Activated CD8-positive, alpha-beta memory T cell treated with anti-CD3 and anti-CD28 coated beads, Interleukin-2, amount 50 U/mL, for 1 hour (primary cell): Measurements from ENCODE around the gene PHGDH.

ENCODE experiments used
- DNase-seq: peaks from one replicate; pipeline ENCODE4 v3.0.0-alpha.2; 2020; ENCODE audit errors: extremely low read depth

The PHGDH gene

DNA sequence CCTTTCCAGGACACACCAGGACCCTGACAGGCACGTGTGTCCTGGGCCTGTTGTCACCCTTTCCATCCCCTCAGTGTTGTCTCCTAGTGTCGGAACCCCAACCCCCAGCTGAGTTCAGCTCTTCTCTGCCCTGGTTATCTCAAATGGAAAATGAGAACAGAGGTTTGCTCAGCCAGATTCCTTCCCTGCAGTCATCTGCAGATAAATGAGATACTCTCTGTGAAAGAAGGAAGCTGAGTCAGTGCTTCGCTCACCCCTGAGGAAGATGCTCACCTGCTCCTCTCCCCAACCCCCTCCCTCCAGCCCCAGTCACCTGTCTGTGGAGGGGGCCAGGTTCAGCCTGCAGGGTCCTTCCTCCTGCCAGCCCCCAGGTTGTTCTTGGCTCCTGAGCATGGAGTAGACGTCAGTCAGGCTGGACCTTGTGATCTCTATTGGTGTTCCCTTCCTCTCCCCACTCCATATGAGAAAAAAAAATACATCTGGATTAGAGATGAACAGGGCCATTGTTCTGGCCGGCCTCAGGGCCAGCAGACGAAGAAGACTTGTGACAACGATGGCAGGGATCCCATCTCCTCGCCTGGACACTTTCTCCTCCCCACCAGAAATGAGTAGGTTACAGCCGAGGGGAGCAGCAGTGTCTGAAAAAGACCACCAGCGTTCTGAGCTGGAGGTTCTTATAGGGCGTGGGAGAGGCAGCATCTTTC, 20.9 kb downstream of the PHGDH start:
- no peak for DNase-seq

- no peak for DNase-seq
These were observed 22.0 kb downstream of the PHGDH start for GRCh38 chr1:119733754-119734153.

DNA sequence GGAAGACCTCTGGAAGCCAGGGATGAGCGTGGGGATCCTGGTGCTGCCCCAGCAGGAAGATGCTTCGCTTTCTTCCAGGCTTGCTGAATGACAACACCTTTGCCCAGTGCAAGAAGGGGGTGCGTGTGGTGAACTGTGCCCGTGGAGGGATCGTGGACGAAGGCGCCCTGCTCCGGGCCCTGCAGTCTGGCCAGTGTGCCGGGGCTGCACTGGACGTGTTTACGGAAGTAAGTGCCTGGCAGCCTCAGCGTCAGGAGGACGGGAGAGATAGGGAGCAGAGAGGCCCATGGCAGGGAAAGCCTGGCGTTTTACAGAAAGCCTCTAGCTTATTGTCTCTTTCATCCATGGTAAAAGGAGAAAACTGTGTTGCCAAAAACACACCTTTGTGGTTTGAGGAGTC, 23.5 kb downstream of the PHGDH start:
- DNase-seq: no peak

GRCh38 chr1:119736649-119737039, 24.9 kb downstream of the PHGDH start:
- DNase-seq: no peak

GRCh38 chr1:119737040-119737682, 25.4 kb downstream of the PHGDH start:
- DNase-seq: no peak

DNA sequence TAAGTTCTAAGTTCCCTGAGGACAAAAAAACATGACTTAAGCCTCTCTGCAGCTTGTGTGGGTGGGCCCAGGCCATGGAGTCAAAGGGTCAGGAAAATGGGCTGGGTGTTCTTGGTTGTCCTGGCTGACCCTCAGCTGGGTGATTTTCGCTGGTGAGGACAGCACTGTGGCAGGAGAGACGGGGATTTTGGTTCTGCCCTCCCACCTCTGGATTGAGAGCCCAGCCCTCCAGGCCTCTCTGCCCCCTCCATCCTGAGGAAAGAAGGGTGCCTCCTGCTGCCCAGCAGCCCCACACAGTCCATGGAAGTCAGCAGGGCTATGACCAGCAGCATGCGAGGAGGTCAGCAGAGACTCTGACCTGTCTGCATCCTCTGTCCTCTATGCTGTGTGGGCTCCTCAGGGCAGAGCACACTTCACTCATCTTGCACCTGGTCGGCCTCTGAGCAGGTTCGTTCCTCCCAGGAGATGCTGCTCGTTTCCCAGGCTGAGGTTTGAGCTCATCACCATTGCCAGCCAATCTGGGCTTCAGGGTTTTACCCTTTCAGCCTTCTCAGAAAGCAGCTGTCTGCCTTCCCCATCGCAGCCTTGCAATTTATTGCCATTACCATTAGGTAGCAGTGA, 26.5 kb downstream of the PHGDH start:
- DNase-seq: no peak

DNA sequence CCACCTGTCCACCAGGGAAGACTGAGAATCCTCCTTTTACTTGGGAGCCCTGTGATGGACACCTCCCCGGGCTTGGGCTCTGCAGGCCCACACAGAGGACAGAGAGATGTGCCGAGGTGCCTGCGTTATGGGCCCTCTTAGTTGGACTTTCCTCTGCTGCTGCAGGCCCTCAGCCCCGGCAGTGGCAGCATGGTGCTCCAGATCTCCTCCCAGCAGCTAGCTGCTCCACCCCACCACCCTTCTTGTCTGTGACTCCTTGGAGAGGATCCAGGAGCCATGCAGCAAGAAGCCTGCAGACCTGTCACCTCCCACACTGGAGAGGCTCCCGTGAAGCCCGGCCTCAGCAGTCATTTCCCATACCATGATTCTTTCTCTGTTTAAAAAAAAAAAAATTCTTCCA, 27.4 kb downstream of the PHGDH start:
- no peak for DNase-seq

- no peak for DNase-seq
These were observed 28.5 kb downstream of the PHGDH start for GRCh38 chr1:119740261-119740660.

DNA sequence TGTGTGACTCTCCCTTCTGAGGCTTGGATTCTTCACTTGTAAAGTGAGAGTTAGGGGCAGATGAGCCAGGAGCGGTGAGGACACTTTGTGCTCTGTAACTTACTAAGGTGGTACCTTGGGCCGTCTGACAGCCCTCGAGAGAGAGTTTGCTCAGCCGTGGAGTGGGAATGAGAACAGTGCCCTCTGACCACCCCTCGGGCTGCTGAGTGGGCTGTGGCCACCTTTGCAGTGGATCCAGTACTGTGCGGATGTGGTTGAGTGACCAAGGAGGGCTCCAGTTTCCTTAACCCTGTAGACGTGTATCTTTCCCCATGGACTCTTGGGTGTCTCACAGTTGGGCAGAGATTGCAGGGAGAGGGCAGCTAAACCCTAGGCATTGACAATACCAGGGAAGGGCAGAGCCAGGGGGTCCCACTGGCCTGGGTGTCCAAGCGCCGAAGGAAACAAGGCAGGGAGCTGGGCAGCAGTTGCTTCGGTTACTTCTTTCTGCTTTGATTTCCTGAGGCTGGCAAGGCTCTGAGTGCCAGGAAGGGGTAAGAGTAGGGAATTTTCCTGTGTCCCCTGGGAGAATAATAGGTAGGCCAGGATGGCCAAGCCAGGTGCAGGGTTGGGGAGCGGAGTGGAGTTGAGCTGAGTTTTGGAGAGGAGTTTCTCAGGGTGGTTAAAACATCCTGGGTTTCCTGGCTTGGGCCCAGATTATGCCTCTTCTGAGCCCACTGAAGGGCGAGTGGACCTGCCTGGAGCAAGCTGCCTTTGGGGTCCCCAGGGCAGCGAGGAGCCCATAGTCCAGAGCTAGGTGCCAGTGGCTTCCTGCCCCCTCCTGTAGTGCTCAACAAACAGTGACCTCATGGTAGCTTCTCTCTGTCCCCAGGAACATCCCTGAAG, 29.4 kb downstream of the PHGDH start:
- DNase-seq: no peak

DNA sequence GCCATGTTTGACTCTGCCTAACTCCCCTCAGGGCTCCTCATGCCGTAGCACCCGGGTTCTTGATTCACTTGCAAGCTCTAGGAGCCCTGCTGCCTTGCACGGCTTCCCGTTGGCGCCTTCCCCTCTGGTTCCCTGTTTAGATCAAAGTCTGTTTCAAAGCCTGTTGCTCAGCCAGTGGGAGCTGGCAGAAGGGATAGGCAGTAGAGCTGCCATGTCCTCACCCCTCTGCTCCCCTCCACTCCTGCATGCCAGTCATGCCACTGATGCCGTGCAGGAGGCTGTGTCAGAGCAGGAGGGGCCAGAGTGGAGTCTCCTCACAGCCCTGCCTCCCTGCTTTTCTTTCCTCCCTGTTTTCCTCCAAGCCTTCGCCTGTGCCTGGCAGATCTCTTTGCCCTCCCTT, 30.5 kb downstream of the PHGDH start:
- no peak for DNase-seq

- DNase-seq: no peak
These were observed 30.9 kb downstream of the PHGDH start for GRCh38 chr1:119742677-119743076.

DNA sequence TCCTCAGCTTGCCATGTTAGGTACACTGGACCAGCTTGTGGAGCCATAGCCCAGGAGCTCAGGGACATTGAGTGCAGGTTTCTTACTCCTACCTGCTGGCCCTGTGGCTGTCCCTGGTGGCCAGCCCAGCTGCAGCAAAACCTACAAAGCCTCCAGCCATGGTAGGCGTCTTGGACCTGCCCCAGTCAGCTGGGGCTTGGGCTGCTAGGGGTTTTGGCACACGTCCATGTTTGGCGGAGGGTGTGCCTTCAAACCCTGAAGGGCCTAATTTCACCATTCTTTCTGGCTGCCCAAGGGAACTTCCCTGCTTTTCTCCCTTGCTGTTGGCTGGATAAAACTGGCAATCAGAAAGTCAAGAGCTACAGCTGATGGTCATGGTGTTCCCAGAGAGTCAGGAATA, 31.6 kb downstream of the PHGDH start:
- no peak for DNase-seq

GRCh38 chr1:119743776-119744597, 32.3 kb downstream of the PHGDH start:
- peak; percentile 3 for DNase-seq

- DNase-seq: no peak
These were observed 32.8 kb downstream of the PHGDH start for GRCh38 chr1:119744598-119744942.

GRCh38 chr1:119745034-119745433, 33.3 kb downstream of the PHGDH start:
- no peak for DNase-seq

GRCh38 chr1:119747451-119747850, 35.7 kb downstream of the PHGDH start:
- DNase-seq: no peak

DNA sequence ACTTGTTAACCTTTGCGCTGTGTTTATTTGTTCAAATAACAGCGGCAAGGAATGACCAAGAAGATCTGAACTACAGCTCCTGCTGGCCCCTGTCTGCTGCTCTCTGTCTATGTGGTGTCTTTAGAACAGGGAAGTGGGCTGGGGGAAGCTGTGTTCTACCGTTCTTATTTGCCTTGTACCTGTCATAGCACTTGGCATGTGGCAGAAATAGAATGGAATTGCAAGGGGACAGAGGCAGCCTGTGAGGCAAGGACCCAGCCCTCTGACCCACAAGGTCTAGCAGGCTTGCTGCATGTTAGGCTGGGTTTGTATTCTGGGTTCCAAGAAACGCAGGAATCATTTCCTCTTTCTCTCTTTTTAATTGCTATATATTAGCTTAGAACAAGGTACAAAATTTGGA, 36.3 kb downstream of the PHGDH start:
- no peak for DNase-seq

GRCh38 chr1:119752592-119752991, 40.9 kb downstream of the PHGDH start:
- no peak for DNase-seq

GRCh38 chr1:119758584-119758983, 46.9 kb downstream of the PHGDH start:
- no peak for DNase-seq

- no peak for DNase-seq
These were observed 50.7 kb downstream of the PHGDH start for GRCh38 chr1:119762409-119762808.

DNA sequence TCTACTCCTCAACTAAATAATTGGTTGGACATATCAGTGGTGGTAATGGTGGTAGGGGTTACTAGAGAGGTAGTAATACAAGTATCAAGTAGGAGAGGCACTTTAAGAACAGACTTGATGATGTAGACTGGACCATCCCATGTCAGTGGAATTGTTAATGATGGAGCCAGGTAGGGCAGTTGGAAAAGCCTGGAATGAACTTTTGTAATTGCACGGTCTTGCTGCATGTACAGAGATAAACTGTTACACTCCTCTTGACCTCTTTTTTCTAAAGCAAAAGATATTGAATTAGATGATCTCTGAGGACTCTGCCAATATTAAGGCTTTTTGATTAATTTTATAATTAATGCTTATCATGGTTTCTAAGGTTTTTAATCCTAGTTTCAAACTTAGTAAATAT, 51.2 kb downstream of the PHGDH start:
- no peak for DNase-seq

GRCh38 chr1:119764220-119764619, 52.5 kb downstream of the PHGDH start:
- no peak for DNase-seq
